Inflammatory macrophage (primary cell): ENCODE data around the gene TCEAL2.
"Not testable (repeated sequence)": the region's sequence is repeated elsewhere in the genome, so short reads cannot be mapped to it uniquely, and the experiment has no call there.

Experiments
- DNase-seq, 2 donors: peaks; one replicate each; pipeline ENCODE4 v3.0.0-alpha.2; 2020 to 2022
- total RNA-seq, 18 experiments: gene quantifications; one replicate each; lab custom pipeline; 2026; ENCODE audit warnings: mixed read lengths in 6 of 18, inconsistent platforms in 2 of 18; lab: John Stamatoyannopoulos, UW

TCEAL2 gene
- 0 to 0.12 (median 0) reads per million in 18 experiments for total RNA-seq

DNA sequence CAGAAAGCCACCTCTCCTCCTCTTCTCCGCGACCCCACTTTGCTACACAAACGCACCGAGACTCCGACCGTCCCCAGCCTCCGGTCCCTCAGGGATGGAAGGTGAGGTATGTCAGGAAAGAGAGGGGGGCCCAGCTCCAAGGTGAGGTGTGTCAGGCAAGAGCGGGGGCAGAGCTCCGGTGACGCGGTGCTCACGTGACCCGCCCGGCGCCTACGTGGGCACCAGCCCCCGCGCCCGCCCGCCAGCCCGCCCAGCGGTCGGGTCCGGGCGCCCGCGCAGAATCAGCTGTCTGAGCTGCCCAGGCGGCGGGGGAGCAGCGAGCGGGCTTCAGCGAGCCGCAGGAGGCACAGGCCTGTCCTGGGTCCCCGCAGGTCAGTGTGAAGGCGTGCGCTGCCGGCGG, at the start of gene TCEAL2:
Gene TCEAL2, plus strand, starts transcription at position 244 of the 400 bp plus-strand sequence. CDS start 1,152 bp downstream, outside the sequence.
- not testable (repeated sequence) for DNase-seq

DNA sequence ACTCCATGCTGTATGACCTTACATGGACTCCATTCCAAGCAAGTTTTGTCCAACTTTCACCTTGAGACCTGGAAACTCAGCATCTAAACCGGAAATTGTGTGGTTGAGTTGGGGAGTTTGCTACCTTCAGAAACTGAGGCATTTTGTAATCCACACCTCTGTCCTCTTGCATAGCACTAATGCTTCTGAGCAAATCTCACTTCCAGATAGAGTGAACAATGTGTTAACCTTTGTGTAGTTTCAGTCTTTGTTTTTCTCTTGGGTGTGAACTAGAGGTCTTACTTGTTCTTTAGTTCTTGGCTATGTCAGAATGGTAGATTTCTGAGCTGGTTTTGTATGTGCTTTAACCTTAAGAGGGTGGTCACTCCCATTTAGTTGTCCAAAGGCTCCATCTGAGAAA, 48.1 kb upstream of the TCEAL2 start:
- DNase-seq, result no peak

- DNase-seq, result peak in 1 of 2 donors; percentile 12
Observed at GRCh38 chrX:102085706-102086105, 39.8 kb upstream of the TCEAL2 start.

DNA sequence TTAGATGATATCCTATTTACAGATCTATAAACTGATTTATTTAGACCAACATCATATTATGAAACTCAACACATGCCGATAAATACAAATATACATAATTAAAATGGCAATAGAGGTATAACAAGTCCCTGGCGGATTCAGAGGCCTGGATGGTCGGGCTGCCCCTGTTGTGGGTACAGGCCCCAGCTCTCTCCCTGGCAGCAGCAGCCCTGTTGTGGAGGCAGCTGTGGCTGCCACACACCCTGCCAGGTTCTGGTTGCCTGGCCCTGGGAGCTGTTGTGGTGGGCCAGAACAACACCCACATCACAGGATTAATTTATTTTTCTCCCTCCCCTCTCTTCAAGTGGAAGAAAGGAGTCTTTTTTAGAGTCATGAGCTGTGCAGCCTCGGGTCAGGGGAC, 12.1 kb upstream of the TCEAL2 start:
- DNase-seq, result no peak

- no peak for DNase-seq
Observed at GRCh38 chrX:102115748-102116147, 9.7 kb upstream of the TCEAL2 start.

DNA sequence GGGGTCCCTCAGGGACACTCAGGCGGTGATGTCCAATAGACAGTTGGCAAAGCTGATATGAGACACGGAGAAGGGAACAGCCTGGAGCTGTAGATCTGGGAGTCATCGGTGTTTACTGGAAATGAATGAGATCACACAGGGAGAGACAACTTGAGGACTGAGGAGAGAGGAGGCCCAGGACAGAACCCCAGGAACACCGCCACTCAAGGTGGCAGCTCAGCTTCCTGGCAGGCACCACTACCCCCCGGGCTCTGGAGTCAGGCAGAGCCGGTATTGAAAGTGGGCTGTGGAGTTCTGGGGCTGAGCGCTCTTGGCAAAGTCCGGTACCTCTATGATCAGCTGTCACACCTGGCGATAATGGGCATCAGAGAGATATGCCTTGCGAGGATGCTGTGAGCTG, 465 bp upstream of the TCEAL2 start:
- DNase-seq, result not testable (repeated sequence)

- DNase-seq, result not testable (repeated sequence)
Observed at GRCh38 chrX:102126080-102126818, 770 bp downstream of the TCEAL2 start.

DNA sequence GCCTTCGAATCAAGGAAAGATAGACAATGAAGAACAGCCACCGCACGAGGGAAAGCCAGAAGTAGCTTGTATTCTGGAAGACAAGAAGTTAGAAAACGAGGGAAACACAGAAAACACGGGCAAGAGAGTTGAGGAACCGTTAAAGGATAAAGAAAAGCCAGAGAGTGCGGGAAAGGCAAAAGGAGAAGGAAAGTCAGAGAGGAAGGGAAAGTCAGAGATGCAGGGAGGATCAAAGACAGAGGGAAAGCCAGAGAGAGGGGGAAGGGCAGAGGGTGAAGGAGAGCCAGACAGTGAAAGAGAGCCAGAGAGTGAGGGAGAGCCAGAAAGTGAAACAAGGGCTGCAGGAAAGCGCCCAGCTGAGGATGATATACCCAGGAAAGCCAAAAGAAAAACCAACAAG, 1.4 kb downstream of the TCEAL2 start:
- DNase-seq, result no peak

DNA sequence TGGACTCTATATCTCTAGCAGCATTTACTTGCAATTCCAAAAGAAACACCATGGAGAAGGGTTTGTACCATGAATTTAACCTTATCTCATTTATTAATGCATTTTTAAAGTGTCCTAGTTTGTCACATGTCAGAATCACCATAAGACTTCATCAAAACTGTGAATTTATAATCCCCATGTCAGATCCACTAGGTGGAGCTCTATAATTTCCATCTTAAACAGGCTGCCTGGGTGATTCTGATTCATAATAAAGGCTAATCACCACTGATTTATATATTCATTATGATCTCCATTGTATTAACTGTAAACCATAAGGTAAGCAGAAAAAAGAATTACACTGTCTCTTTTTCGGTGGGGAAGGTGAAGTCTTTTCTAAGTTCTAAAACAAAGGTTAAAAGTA, 4.0 kb downstream of the TCEAL2 start:
- no peak for DNase-seq

DNA sequence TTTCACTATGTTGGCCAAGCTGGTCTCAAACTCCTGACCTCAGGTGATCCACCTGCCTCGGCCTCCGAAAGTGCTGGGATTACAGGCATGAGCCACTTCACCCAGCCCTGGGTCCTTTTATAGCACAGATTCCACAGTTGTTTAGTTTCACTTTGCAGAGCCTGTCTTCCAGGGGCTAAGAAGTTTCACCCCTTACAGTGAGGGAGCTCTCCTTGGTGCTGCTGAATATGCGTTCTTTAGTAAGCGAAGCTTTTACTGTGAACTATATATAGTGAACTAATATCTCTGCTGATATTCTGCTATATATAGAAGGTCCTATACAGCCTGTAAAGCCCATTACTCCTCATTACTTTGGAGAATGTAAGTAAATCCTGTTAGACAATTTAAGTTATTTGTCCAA, 12.6 kb downstream of the TCEAL2 start:
- no peak for DNase-seq

DNA sequence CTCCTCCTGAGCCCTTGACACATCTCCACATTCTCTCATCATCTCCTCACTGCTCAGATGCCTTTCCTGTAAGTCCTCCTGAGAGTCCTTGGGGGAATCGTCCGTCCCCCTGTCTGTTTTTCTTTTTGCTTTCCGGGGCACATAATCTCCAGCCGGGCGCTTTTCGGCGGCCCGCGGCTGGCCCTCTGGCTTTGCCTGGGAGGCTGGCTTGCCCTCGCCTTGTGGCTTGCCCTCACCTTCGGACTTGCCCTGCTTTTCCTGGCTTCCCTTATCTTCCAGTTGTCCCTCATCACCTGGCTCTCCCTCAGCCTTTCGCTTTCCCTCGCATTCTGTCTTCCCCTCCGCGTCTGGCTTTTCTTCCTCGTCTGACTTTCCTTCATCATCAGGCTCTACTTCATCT, 15.4 kb downstream of the TCEAL2 start:
- DNase-seq, result not testable (repeated sequence)

DNA sequence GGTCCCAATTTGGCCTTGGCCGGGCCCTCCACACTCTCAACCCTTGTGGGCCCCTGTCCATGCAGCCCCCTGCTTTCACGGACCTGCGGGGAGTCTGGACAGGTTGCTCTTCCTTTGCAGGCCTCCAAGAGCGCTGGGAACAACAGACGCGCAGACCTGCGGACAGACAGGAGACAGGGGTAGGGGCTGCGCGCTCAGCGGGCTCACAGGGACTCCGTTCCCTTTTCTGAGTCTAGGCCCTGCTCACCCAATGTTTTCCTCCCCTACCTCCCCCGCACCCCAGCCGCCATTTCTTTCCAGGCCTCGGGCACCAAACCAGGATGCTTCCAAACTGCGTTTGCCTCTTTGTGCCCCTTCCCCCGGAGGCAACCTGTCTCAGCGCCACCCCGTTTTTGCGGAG, 16.2 kb downstream of the TCEAL2 start:
- not testable (repeated sequence) for DNase-seq

DNA sequence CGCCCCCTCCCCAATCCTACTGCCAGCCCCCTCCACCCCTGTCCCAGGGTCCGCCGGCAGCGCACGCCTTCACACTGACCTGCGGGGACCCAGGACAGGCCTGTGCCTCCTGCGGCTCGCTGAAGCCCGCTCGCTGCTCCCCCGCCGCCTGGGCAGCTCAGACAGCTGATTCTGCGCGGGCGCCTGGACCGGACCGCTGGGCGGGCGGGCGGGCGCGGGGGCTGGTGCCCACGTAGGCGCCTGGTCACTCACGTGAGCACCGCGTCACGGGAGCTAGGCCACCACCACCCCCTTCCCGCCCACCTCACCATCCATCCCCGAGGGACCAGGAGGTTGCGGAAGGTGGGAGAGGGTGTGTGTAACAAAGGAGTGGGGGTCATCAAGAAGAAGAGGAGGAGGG, 16.8 kb downstream of the TCEAL2 start, which contains the start of gene TCEAL6:
Gene TCEAL6, minus strand, starts transcription at position 208 of the 400 bp plus-strand sequence.
- not testable (repeated sequence) for DNase-seq

DNA sequence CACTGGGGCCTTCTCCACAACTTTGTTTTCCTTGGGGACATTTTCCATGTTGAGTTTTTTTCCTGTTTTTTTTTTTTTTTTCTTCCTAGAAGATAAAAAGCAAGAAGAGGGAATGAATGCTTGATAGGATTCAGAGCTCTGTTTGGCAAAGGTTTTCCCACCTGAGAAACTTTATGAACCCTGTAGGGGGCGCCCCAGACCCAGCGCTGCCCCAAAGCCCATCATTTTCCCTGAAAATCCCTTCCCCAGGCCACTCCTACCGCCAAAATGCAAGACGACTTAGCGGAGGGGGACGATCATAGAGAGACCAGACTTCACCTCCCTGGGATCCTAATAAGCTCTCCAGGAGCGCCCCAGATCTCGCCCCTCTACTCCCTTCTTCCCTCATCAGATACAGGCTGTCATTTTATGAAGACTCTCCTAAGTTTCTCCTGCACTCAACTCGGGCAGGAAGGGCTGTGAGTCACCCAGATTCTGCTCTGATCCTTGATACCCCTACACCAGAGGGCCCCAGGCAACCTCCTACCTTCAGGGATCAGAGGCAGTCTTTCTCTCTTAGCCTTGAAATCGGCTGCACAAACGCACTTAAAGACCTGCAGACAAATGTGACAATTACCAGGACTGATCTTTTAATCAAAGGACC, 28.9 kb downstream of the TCEAL2 start:
- DNase-seq, result no peak

GRCh38 chrX:102154900-102155805, 29.7 kb downstream of the TCEAL2 start:
- DNase-seq, result no peak

GRCh38 chrX:102155806-102156179, 30.3 kb downstream of the TCEAL2 start, which contains the start of gene BEX5:
Gene BEX5 (minus strand): TSS chrX:102155977. CDS start chrX:102154265, 1,712 bp downstream.
- DNase-seq, result peak; percentile 0 to 10
